SKM-1 (cell line): Measurements from ENCODE around the gene CBX4.

ENCODE experiments used
- DNase-seq: peaks from one replicate; lab custom pipeline; 2025; ENCODE audit not compliant: unreplicated experiment; lab: John Stamatoyannopoulos, UW

CBX4 gene

GRCh38 chr17:79831265-79832217 is 7.7 kb downstream of the CBX4 start:
- no peak for DNase-seq

- DNase-seq, result no peak
Measured at GRCh38 chr17:79830763-79831264, 8.4 kb downstream of the CBX4 start.

DNA sequence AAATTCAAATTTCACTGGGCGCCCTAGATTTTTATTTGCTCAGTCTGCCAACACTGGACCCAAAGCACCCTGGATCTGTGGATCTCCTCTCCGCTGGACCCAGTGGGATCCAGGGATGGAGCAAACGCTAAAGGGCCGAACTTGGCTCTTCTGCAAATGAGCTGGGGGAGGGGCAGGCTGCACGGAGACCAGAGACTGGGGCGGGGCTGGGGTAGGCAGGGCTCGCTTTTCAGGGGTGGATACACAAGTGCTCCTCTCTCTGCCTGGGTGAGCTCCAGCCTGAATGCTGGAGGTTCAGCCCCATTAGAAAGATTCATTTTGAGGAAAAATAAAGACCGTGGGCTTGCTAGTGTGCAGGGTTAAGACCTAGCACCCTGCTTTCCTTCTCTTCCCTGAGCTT is 8.9 kb downstream of the CBX4 start:
- DNase-seq, result no peak

- DNase-seq, result no peak
Measured at GRCh38 chr17:79829457-79829856, 9.8 kb downstream of the CBX4 start.

- DNase-seq, result no peak
Measured at GRCh38 chr17:79829004-79829403, 10.2 kb downstream of the CBX4 start.

- DNase-seq, result no peak
Measured at GRCh38 chr17:79826841-79827578, 12.2 kb downstream of the CBX4 start.

DNA sequence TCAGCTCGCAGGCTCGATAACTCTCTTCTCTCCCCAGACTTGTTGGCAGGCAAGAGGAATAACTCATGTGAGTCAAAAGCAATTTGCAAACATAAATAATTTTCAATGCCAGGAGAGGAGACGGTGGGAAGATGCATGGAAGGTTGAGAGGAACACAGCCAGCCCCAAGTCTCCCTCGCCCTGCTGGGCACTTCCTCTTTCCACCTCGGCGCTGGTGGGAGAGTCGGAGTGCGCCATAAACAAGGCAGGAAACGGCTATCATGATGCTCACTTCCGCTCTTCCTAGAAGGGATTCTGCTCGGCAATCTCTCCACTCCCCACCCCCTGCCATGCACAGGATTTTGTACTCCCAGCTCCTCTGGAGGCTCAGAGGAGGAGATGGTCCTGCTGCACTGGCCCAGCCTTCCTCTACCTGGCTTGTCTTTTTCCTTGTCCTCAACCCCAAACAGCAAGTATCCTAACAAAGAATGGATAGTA is 13.0 kb downstream of the CBX4 start:
- peak; percentile 43 for DNase-seq

GRCh38 chr17:79825580-79825921 is 13.7 kb downstream of the CBX4 start:
- DNase-seq, result no peak

GRCh38 chr17:79824893-79825579 is 14.2 kb downstream of the CBX4 start:
- DNase-seq, result no peak

GRCh38 chr17:79824234-79824633 is 15.0 kb downstream of the CBX4 start:
- DNase-seq, result no peak

- DNase-seq, result no peak
Measured at GRCh38 chr17:79822583-79823124, 16.6 kb downstream of the CBX4 start.

DNA sequence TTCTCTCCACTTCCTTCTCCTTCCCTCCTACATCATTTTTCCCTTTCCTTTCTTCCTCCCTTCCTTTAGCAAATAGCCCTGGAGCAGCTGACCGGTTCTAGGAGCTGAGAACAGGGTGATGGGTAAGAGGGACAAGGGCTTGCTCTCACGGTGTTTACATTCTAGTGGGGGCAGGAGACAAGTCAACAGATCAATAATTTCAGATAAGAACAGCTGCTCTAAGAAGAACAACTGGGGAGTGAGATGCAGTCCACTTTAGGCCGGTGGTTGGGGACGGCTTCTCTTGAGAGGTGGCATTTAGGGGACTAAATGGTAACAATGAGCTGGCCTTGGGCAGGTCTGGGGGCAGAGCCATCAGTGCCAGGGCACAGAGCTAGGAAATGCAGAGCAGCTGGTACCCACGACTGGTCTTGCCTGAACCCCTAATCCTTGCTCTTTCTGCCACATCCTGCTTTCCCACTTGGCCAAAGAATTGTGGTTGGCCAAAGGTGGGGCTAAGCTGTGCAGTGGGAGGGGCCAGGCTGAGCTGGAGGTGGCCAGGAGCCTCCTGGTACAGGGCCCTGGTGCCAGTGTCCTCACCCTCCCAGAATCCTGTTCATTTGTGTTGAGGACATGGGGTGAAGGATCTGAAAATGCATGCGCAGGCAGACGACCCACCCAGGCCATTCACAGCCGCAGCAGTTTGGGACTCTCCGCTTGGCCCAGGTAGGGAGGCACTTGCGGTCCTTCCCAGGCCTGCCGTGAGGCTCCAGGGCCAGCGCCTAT is 17.7 kb downstream of the CBX4 start:
- DNase-seq, result no peak

DNA sequence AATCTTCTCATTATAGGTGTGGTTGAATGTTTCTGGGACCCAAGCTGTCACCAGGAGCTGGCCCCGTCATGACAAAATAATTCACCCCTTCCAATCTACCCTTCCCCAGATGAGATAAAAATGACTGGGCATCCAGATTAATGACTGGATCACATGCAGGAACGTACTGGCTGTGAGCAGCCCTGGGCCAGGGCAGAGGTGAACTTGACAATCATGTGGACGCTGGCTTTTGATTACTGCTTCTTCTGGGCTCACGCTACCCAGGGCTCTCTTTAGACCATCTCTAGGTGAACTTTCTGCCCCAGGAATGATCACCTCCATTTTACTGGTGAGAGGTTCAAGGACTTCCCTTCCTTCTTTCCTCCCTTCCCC is 18.3 kb downstream of the CBX4 start:
- DNase-seq, result no peak

- DNase-seq, result no peak
Measured at GRCh38 chr17:79819534-79820276, 19.5 kb downstream of the CBX4 start.

DNA sequence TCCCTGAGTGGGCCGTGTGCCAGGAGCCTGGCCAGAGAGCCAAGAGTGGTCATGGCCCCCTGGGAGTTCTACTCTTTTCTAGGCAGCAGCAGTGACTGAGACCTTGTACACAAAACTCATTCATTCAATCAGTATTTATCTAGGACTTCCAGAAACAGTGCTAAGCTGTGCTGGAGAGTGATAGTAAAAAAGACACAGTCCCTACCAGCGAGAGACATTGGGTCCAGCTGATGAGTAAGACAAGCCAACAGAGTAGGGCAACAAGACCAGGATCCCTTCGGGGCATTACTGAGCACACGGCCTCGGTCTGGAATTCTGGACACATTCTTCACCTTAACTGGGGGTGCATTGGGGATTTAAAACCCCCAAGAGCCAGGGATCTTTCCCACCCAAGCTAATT is 20.2 kb downstream of the CBX4 start:
- no peak for DNase-seq

DNA sequence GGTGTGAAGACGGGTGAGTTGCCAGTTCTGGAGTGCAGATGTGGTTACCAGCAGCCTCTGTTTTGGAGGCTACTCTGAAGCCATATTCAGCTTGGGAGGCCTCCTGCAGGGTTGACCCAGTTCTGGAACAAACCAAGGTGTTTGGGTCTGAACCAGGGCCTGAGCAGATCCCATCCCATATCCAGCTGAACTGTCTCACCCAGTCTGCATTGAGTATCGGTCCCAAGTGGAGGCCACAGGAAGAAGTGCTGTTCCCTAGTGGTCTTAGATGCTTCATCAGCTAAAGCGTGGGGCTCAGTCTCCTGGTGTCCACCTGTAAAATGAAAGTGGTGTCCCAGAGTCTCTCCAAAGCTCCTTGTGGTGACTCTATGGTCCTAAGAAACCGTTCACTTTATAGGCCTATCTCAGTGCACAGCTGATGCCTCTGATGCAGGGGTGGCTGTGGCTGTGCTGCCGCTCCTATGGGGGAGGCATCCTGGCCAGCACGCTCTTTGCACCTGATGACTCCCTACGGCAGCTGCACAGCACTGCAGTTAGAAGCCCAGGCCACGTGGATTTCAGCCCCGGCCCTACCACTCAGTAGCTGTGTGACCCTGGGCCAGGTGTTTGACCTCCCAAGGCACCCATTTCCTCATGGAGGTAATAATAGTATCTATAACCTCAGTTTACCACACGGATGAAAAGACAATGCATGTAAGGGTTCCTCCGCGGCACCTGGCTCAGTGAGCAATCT is 21.0 kb downstream of the CBX4 start:
- DNase-seq, result no peak

- no peak for DNase-seq
Measured at GRCh38 chr17:79815836-79816461, 23.3 kb downstream of the CBX4 start.

GRCh38 chr17:79814974-79815835 is 24.0 kb downstream of the CBX4 start:
- DNase-seq, result no peak
